ENCODE measurements around the gene USP8.

Gene USP8

GRCh38 chr15:50546566-50546965, 122.4 kb downstream of the USP8 start, which contains the start of gene USP50:
TSS of gene USP50 (minus strand) at chr15:50546666. CDS start at chr15:50546525, 141 bp downstream.
- DNase-seq, result no peak

- no peak for DNase-seq
These were observed 125.1 kb downstream of the USP8 start for GRCh38 chr15:50549326-50549725.

GRCh38 chr15:50552238-50552637, 128.0 kb downstream of the USP8 start:
- DNase-seq, result no peak

- DNase-seq, result no peak
These were observed 132.6 kb downstream of the USP8 start for GRCh38 chr15:50556642-50557371.

GRCh38 chr15:50558012-50558411, 133.8 kb downstream of the USP8 start:
- no peak for DNase-seq

GRCh38 chr15:50562735-50563640, 138.8 kb downstream of the USP8 start:
- no peak for DNase-seq

- no peak for DNase-seq
These were observed 139.6 kb downstream of the USP8 start for GRCh38 chr15:50563756-50564155.

Measured in 8988T (cell line).